A549 treated with AZD9567 at 1 μM for 4 hours (cell line): ENCODE results near the gene GPRC5C. TPM values are rescaled to one million over a fixed set of nuclear protein-coding genes. Genes with fewer than 3 reads are reported as not detected.

Experiments
- total RNA-seq: library from RNA; stranded (reverse); fragments of 200-300 nt; extraction: Qiagen RNA extraction; gene quantifications from 5 replicates; pipeline ENCODE4 v1.2.3, GENCODE V29; 2022; ENCODE audit not compliant: insufficient read depth

Gene GPRC5C
- total RNA-seq, result 30.9 to 57.7 TPM (median 51.7 TPM) in 5 replicates

GRCh38 chr17:74431568-74432423, at the start of gene GPRC5C:
GPRC5C (plus strand) TSS chr17:74432088; CDS start chr17:74439777, 7,689 bp downstream.

GRCh38 chr17:74466111-74466827, 34.4 kb downstream of the GPRC5C start, which contains the start of gene CD300A:
CD300A (plus strand) TSS chr17:74466634; CDS start chr17:74466704, 70 bp downstream.

Other genes with a start within 250 kb of the GPRC5C start
- gene RPL38, start 228.4 kb upstream of the GPRC5C start, total RNA-seq, result 2,702 to 4,782 TPM (median 2,898 TPM) in 5 replicates
- 0.78 to 2.3 TPM (median 1.9 TPM) in 5 replicates for gene TTYH2, start 218.5 kb upstream of the GPRC5C start, total RNA-seq
- 0.05 TPM in 1 of 5 replicates, not detected in the others for gene DNAI2, start 157.9 kb upstream of the GPRC5C start, total RNA-seq
- 0.02 to 0.04 TPM in 2 of 5 replicates, not detected in the others for gene KIF19, start 105.9 kb upstream of the GPRC5C start, total RNA-seq
- gene BTBD17, start 70.2 kb upstream of the GPRC5C start, total RNA-seq, result 0.08 TPM in 1 of 5 replicates, not detected in the others
- not detected in 5 replicates for gene GPR142, start 64.6 kb upstream of the GPRC5C start, total RNA-seq
- 0.09 to 0.15 TPM in 2 of 5 replicates, not detected in the others for gene CD300A, start 34.5 kb downstream of the GPRC5C start, total RNA-seq
- 0.05 to 0.12 TPM (median 0.07 TPM) in 4 of 5 replicates, not detected in the other for gene CD300LB, start 99.4 kb downstream of the GPRC5C start, total RNA-seq
- 0.13 to 0.19 TPM (median 0.16 TPM) in 4 of 5 replicates, not detected in the other for gene CD300C, start 114.0 kb downstream of the GPRC5C start, total RNA-seq
- gene CD300H, start 135.4 kb downstream of the GPRC5C start, total RNA-seq, result 0.39 to 0.70 TPM (median 0.45 TPM) in 4 of 5 replicates, not detected in the other
- not detected in 5 replicates for gene CD300LD, start 160.2 kb downstream of the GPRC5C start, total RNA-seq
- gene CD300E, start 191.7 kb downstream of the GPRC5C start, total RNA-seq, result not detected in 5 replicates